PC-3 (cell line): ENCODE results near the gene ADGRL3. TPM values are rescaled to one million over a fixed set of nuclear protein-coding genes. Genes with fewer than 3 reads are reported as not detected.

Experiments used
- ATAC-seq: fragments of 200-7000 bp; cut with Tn5 transposase; 2 replicates; pipeline ENCODE4 v1.9.1; 2020; ENCODE audit warnings: mild to moderate bottlenecking, moderate library complexity
- BruUV-seq: library from RNA; stranded (reverse); fragments of 400-500 nt; replicated peaks from 2 replicates; lab custom pipeline; 2021; lab: Mats Ljungman, UMichigan
- CTCF ChIA-PET: fragments of 300-600 bp; sonication (Branson Sonifier 250); formaldehyde crosslinking; loops from one replicate; lab custom pipeline; 2022; ENCODE audit warnings: antibody characterized with exemption; lab: Charles Lee
- POLR2A ChIA-PET: fragments of 300-600 bp; sonication (Branson Sonifier 250); formaldehyde crosslinking; loops from one replicate; lab custom pipeline; 2022; ENCODE audit warnings: antibody characterized with exemption; ENCODE audit not compliant: unreplicated experiment; lab: Charles Lee
- DNase-seq: peaks from one replicate; pipeline ENCODE4 v3.0.0-alpha.2; 2015
- H2AFZ ChIP-seq: fragments of 300-600 bp; sonication (generic); 2 replicates; pipeline ENCODE4 v1.6.0; 2016; ENCODE audit warnings: antibody characterized with exemption, low read length
- H3F3A ChIP-seq: fragments of 300-600 bp; sonication (generic); one replicate; pipeline ENCODE4 v1.6.0; 2017; ENCODE audit warnings: antibody characterized with exemption, low read length, control low read depth, mild to moderate bottlenecking; ENCODE audit not compliant: unreplicated experiment
- H3K27ac ChIP-seq: fragments of 300-600 bp; sonication (generic); 2 replicates; pipeline ENCODE4 v1.5.1; 2016; ENCODE audit warnings: mild to moderate bottlenecking, low read length
- H3K27me3 ChIP-seq: fragments of 300-600 bp; sonication (generic); 2 replicates; pipeline ENCODE4 v1.6.1; 2016; ENCODE audit warnings: low read length, mixed read lengths
- H3K36me3 ChIP-seq: fragments of 300-600 bp; sonication (generic); 2 replicates; pipeline ENCODE4 v1.6.1; 2016; ENCODE audit warnings: low read depth, mixed run types, low read length, mixed read lengths
- H3K4me1 ChIP-seq: fragments of 300-600 bp; sonication (generic); 2 replicates; pipeline ENCODE4 v1.5.1; 2016; ENCODE audit warnings: low read length; ENCODE audit not compliant: insufficient read depth
- H3K4me2 ChIP-seq: fragments of 300-600 bp; sonication (generic); 2 replicates; pipeline ENCODE4 v1.6.0; 2016; ENCODE audit warnings: low read length
- H3K4me3 ChIP-seq: fragments of 300-600 bp; sonication (generic); 2 replicates; pipeline ENCODE4 v1.5.1; 2016; ENCODE audit warnings: mild to moderate bottlenecking, low read length, mixed read lengths
- H3K79me2 ChIP-seq: fragments of 300-600 bp; sonication (generic); 2 replicates; pipeline ENCODE4 v1.6.1; 2017; ENCODE audit warnings: low read length, mixed read lengths
- H3K9ac ChIP-seq: fragments of 300-600 bp; sonication (generic); 2 replicates; pipeline ENCODE4 v1.6.0; 2016; ENCODE audit warnings: mild to moderate bottlenecking, low read length
- H3K9me2 ChIP-seq: fragments of 300-600 bp; sonication (generic); replicated peaks from 2 replicates; pipeline ENCODE4 v1.6.1; 2016; ENCODE audit warnings: mixed run types, low read length, mixed read lengths
- H3K9me3 ChIP-seq: fragments of 300-600 bp; sonication (generic); 2 replicates; pipeline ENCODE4 v1.6.1; 2016; ENCODE audit warnings: low read length, mixed read lengths
- H4K20me1 ChIP-seq: fragments of 300-600 bp; sonication (generic); 2 replicates; pipeline ENCODE4 v1.6.1; 2016; ENCODE audit warnings: low read length, mixed read lengths
- CTCF ChIP-seq: fragments of 300-600 bp; sonication (generic); conservative IDR thresholded peaks from 2 replicates; pipeline ENCODE4 v1.5.1; 2017; ENCODE audit warnings: antibody characterized with exemption, low read depth, mild to moderate bottlenecking, low read length
- EZH2 ChIP-seq: fragments of 300-600 bp; sonication (generic); IDR thresholded peaks from one replicate; pipeline ENCODE4 v1.6.1; 2017; ENCODE audit warnings: antibody characterized with exemption, mild to moderate bottlenecking, low read length; ENCODE audit not compliant: unreplicated experiment
- EZH2phosphoT487 ChIP-seq: fragments of 300-600 bp; sonication (generic); IDR thresholded peaks from 2 replicates; pipeline ENCODE4 v1.6.1; 2018; ENCODE audit warnings: mild to moderate bottlenecking, antibody characterized with exemption, low read length, borderline replicate concordance
- intact Hi-C: fragments of 100-400 bp; cut with micrococcal nuclease; formaldehyde crosslinking; loops from 2 replicates; pipeline ENCODE4 v1.9.0; 2023
- total RNA-seq: library from RNA; depleted of rRNA; stranded (reverse); fragments of >200 nt; gene quantifications from 2 replicates; pipeline ENCODE4 v1.2.3, GENCODE V29; 2014

ADGRL3 gene
- total RNA-seq, 1 experiment from 2014 or later, result 0.66 TPM

GRCh38 chr4:61805979-61806378 lies 605.9 kb downstream of the ADGRL3 start:
- H3K4me1 ChIP-seq, result no peaks in the 10 kb centered on the region
- no peak overlapping the region for H3K27ac ChIP-seq
- peak; percentile 82 for ATAC-seq
- peak; percentile 69 for DNase-seq
- no peak overlapping the region for H3K4me2 ChIP-seq
- H3K9me2 ChIP-seq, result no peaks in the 10 kb centered on the region
- H3K79me2 ChIP-seq, result no peaks in the 10 kb centered on the region
- CTCF ChIA-PET, result no interaction called here
- no peaks in the 10 kb centered on the region for H3K27me3 ChIP-seq
- intact Hi-C loops, result no loop called here
- H3K36me3 ChIP-seq, result no peaks in the 10 kb centered on the region
- H3K4me3 ChIP-seq, result no peak overlapping the region
- no peaks in the 10 kb centered on the region for H4K20me1 ChIP-seq
- TF ChIP-seq EZH2, result no peak
- TF ChIP-seq CTCF, result no peak
- TF ChIP-seq EZH2phosphoT487, result no peak
- no peak overlapping the region for H2AFZ ChIP-seq
- H3K9me3 ChIP-seq, result no peaks in the 10 kb centered on the region
- no TSS peak for BruUV-seq
- no peak overlapping the region for H3K9ac ChIP-seq
- POLR2A ChIA-PET, result no interaction called here
- no peaks in the 10 kb centered on the region for H3F3A ChIP-seq

GRCh38 chr4:61812171-61812570 lies 612.0 kb downstream of the ADGRL3 start:
- CTCF ChIA-PET, result no interaction called here

GRCh38 chr4:61817071-61817470 lies 616.9 kb downstream of the ADGRL3 start:
- POLR2A ChIA-PET, result no interaction called here
- Histone ChIP-seq H4K20me1 (no peaks in the 10 kb centered on the region), H3K79me2 (no peaks in the 10 kb centered on the region), H3K27me3 (no peaks in the 10 kb centered on the region), H3K9ac (no peak overlapping the region), H2AFZ (no peak overlapping the region), H3K36me3 (no peaks in the 10 kb centered on the region), H3K27ac (no peak overlapping the region), H3F3A (no peaks in the 10 kb centered on the region), H3K4me3 (no peak overlapping the region), H3K9me3 (no peaks in the 10 kb centered on the region), H3K4me2 (no peak overlapping the region), H3K9me2 (no peaks in the 10 kb centered on the region), H3K4me1 (no peaks in the 10 kb centered on the region)
- CTCF ChIA-PET, result no interaction called here
- DNase-seq, result no peak
- BruUV-seq, result no TSS peak
- TF ChIP-seq CTCF (no peak), EZH2 (no peak), EZH2phosphoT487 (no peak)
- ATAC-seq, result no peak
- intact Hi-C loops, result no loop called here

More at GRCh38 chr4:61812171-61812570, 612.0 kb downstream of the ADGRL3 start:
- POLR2A ChIA-PET, result no interaction called here
- Histone ChIP-seq H3K9me3 (no peaks in the 10 kb centered on the region), H3K36me3 (no peaks in the 10 kb centered on the region), H3F3A (no peaks in the 10 kb centered on the region), H3K9me2 (no peaks in the 10 kb centered on the region), H2AFZ (no peak overlapping the region), H3K27me3 (no peaks in the 10 kb centered on the region), H3K27ac (no peak overlapping the region), H3K9ac (no peak overlapping the region), H3K4me3 (no peak overlapping the region), H3K4me2 (no peak overlapping the region), H3K4me1 (no peaks in the 10 kb centered on the region), H3K79me2 (no peaks in the 10 kb centered on the region), H4K20me1 (no peaks in the 10 kb centered on the region)
- DNase-seq, result no peak
- ATAC-seq, result no peak
- BruUV-seq, result no TSS peak
- intact Hi-C loops, result no loop called here
- no peak for TF ChIP-seq EZH2phosphoT487
- TF ChIP-seq EZH2, result no peak
- no peak for TF ChIP-seq CTCF
